ENCODE measurements around the gene ANAPC7.

GRCh38 chr12:110382683-110383082, 20.8 kb downstream of the ANAPC7 start:
- TF ChIP-seq CTCF (IDR thresholded peaks at IDR 0.05) (no peak), POLR2A (IDR thresholded peaks at IDR 0.05) (no peak)
